ENCODE measurements around the gene NKRF.

The NKRF gene

GRCh38 chrX:119607018-119607389, 780 bp upstream of the NKRF start:
- DNase-seq, result no peak

DNA sequence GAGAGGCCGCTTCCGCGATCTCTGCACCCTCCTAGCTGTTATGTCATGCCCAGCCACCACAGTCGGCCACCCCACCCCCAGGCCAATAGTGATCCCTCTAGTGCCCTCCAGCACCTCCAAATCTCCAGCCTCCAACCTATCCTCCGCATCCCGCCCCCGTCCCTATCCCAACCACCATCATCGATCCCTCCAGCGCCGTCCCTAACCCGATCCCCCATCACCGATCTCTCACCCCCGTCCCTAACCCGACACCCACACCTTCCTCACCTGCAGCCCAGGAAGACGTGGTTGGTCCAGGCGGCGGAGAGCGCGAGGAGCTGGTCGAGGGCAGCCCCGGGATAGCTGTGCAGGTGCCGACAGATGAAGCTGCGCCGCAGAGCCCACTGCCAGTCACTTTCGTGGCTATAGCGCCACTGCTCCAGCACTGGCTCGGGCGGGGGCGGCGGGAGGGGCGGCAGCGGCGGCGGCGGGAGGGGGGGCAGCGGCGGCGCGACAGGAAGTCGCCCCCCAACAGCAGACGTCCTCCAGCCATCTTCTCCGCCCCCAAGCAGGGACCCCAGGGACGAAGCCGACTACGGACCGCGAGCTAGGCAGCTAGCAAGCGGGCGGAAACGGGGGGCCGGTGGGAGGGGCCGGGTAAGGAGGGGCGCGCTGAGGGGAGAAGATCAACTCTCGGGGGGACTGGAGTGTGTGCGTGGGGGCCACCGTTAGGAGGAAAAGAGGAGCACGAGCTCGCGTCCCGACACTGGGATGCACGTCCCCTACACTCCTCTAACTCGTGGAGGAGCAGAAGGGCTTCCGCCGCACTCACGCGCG, 552 bp downstream of the NKRF start:
- peak; percentile 3 for DNase-seq

DNA sequence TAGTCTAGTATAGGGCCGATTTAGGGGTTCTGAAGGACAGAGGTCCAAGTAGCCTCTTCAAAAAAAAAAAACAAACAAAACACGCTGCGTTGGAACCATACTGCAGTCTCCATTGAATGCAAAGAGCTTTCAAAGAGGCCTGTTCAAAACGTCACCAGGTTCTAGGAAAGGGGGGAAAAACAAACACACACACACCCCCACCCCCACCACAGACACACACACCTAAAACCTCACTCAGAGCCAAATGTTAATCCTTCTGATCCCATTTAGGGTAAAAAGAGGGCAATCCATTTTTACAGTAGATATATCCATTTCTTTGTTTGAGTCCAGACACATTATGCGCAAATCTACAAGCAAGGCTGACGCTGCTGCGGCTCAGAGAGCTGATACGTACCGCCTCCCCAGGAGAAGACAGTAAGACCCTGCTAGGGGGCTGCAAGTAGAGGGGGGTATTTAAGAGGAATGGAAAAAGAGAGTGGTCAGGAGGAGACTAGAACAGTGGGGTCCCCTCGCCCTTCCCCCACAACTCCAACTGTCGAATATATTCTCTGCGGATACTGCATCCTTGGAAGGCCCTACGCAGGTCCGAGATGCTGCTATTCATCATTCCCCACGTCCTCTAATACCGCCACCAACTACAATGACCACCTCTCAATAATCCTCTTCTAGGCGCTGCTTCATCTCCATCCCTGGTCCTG, 1.3 kb downstream of the NKRF start:
- no peak for DNase-seq

- no peak for DNase-seq
Measured at GRCh38 chrX:119602701-119603255, 3.4 kb downstream of the NKRF start.

GRCh38 chrX:119589810-119590209, 16.4 kb downstream of the NKRF start:
- no peak for DNase-seq

DNA sequence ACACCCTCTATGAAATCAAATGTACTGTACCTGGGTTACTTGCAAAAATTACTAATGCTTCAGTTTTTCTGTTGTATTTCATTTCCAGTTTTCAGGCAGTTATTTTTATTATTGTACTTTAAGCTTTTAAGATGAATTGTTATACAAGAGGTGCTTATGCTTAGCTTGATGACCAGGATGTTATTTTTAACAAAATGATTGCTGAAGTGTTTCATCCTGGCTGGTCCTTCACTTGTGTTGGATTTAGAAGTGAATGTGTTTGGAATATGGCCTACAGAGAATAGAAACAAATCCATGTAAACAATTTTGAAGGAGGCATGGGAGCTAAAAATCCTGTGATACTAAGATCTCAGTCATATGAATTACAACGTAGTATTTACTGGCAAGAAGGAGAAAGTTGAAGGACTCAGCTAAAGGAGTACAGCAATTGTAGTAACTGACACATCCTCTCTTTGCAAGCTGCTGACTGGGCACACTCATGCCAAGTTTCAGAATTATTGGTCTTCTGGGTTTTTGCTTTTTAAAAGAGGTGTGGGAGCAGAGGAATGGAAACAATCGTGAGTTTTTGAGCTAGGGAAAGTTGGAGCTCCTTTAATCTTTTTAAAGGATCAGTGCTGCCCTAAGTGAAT, 22.7 kb downstream of the NKRF start:
- DNase-seq, result no peak

- no peak for DNase-seq
Measured at GRCh38 chrX:119579414-119579813, 26.8 kb downstream of the NKRF start.

- peak; percentile 93 for DNase-seq
Measured at GRCh38 chrX:119574394-119575266, 31.6 kb downstream of the NKRF start, which contains the start of gene UBE2A. Gene UBE2A (plus strand): TSS chrX:119574563. CDS start chrX:119574712, 149 bp downstream.

DNA sequence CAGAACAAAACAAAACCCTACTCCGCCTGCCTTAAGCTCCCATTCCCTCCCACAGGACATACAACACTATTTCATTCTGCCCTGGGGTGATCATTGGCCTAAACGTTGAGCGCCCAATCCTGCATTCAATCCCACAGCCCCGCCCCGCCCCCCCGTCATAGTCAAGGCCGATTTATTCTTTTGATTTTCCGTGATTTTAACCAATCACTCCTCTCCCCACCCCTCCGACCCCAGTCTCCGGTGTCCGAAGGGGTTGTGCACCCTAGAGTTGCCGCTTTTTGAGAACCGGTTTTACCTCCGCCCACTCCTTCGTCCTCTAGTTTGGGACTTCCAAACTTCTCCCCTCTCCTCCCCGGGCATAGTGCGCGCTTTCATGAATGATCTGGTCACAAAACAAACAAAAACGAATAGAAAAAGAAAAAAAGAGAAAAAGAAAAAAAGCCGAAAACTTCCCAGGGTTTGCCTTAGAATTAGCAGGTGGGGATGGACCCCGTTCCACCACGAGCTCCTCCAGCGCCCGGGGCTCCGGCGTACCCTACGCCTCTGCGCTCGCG, 32.3 kb downstream of the NKRF start:
- DNase-seq, result peak; percentile 17

DNA sequence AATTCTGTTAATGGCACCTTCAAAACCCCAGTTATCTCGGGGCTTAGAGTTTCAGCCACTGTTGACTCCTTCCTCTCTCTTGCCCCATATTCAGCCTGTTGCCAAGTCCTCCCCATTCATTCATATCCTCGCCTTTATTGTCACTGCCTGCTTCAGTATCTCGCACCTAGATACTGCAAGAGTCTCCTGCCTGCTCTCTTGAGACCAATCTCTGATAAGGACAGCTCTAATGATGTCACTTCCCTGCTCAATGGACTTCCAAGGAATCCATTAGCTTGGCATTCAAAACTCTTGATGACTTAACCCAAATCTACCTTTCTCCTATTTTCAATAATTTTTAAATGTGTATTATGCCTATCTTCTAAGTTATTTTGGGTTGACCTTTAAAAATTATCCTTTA, 33.0 kb downstream of the NKRF start:
- no peak for DNase-seq

DNA sequence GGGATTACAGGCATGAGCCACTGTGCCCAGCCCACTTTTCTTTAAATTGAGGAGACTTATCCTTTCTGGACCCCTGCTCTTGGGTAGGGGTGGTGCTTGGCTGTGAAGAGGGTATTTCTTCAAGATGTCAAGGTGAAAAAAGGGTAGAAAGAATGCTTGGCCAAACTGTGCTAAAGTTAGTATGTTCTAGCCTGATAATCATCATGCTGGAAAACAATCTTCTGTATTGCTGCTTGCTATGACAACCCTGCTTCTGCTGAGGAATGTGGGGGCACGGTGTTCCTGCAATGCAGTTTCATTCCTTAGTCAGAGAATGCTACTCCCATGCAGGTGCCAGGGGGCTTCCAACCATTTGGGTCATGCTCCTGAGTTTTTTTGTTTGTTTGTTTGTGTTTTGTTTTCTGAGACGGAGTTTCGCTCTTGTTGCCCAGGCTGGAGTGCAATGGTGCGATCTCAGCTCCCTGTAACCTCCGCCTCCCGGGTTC, 35.8 kb downstream of the NKRF start:
- no peak for DNase-seq

DNA sequence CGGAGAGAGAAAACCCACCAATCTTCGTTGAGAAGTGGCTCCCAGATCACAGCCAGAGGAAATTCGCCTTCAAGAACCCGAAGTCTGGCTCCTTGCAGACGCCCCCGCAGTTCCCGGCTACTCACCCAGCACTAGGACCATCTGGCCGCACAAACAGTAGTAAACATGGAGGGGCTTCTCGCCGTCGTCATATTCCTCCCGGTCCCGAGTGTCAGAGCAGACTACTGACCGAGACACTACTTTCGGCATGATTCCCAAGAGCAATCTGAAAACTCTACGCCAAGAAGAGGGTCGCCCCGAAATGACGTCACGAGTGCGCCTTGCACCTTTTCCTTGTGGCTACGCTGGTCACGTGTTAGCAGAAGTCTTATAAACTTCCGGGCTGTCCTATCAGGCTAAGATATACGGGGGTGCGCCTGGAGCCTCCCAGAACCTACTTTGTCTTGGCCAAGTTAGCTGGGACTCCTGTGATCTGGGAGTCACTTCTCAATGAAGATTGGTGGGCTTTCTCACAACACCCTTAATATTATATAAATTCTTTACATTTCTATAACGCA, 41.0 kb downstream of the NKRF start, which contains the start of gene STEEP1:
Gene STEEP1 (minus strand): TSS at position 303 of the 557 bp plus-strand sequence. CDS start 54 bp downstream, at position 249.
- DNase-seq, result peak; percentile 94

DNA sequence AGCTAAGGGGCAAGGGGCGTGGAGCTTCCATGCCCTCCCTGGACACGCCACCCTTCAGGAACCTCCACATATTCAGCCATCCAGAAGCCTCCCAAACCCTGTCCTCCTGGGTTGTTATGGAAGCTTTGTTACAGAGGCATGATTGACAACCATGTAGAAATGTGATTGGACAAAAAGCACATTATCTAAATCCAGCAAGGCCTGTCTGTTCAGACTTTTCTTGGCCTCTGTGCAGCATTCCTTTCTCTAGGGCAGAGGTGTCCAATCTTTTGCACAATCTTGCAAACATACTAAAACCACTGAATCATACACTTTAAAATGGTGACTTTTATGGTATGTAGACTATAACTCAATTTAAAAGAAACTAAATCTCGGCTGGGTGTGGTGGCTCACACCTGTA, 53.7 kb downstream of the NKRF start:
- peak; percentile 42 for DNase-seq

DNA sequence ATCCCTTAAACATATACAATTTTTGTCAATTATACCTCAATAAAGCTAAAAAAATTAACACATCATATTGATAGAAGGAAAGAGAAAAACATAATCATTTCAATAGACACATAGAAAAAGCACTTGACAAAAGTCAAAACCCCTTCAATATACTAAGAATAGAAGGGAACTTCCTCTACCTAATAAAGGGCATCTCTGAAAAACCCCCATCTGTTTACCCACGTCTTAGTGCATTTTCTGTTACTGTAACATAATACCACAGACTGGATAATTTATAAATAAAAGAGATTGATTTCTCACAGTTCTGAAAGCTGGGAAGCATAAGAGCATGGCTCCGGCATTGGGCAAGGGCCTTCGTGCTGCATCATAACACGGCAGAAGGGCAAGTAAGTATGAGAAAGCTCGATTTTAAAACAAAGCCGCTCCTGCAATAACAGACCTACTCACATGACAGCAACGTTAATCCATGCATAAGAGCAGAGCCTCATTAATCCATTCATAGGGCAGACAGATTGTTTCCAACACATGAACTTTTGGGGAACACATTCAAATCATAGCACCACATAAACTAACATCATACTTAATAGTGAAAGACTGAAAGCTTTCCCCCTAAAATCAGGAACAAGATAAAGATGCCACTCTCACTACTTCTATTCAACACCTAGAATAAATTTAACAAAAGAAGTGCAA, 56.8 kb downstream of the NKRF start:
- no peak for DNase-seq

- DNase-seq, result peak; percentile 82
Measured at GRCh38 chrX:119541188-119541587, 65.0 kb downstream of the NKRF start.

- DNase-seq, result no peak
Measured at GRCh38 chrX:119539872-119540271, 66.4 kb downstream of the NKRF start.

Measured in fibroblast of skin of right biceps (primary cell).